ENCODE data around the gene NAP1L5.

DNA sequence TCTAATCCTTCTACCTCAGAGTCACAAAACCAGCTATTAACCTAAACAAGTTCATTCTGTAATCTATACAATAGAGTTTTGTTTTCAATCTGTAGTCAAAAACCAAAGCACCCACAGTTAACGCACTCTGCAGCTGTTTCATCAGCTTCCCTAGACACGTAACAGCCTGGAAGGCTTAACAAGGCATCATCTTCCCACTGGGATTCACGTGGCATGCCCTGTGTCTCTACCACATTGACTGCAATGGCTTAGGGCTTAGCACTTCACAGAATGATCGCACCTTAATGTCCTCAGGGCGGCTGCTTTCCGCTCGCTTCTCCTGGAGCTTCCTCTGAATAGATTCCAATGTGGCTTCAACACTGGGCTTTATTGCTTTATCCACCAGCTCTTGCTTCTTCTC lies 49.7 kb upstream of the NAP1L5 start:
- TF ChIP-seq, protein P1, sequence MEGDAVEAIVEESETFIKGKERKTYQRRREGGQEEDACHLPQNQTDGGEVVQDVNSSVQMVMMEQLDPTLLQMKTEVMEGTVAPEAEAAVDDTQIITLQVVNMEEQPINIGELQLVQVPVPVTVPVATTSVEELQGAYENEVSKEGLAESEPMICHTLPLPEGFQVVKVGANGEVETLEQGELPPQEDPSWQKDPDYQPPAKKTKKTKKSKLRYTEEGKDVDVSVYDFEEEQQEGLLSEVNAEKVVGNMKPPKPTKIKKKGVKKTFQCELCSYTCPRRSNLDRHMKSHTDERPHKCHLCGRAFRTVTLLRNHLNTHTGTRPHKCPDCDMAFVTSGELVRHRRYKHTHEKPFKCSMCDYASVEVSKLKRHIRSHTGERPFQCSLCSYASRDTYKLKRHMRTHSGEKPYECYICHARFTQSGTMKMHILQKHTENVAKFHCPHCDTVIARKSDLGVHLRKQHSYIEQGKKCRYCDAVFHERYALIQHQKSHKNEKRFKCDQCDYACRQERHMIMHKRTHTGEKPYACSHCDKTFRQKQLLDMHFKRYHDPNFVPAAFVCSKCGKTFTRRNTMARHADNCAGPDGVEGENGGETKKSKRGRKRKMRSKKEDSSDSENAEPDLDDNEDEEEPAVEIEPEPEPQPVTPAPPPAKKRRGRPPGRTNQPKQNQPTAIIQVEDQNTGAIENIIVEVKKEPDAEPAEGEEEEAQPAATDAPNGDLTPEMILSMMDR (IDR thresholded peaks at IDR 0.05; ENCODE audit: low read depth, low read length): no peak
- no peak for TF ChIP-seq EZH2phosphoT487 (IDR thresholded peaks at IDR 0.05; ENCODE audit: low read depth)

Data from OCI-LY3 (cell line).